Astrocyte of the spinal cord (primary cell): ENCODE results near the gene SENP8.
"Not testable (repeated sequence)": the region's sequence is repeated elsewhere in the genome, so short reads cannot be mapped to it uniquely, and the experiment has no call there.

Experiments
- DNase-seq: peaks from one replicate; pipeline ENCODE4 v3.0.0; 2011; ENCODE audit warnings: low read depth, low spot score
- H3K4me3 ChIP-seq: 2 replicates; pipeline ENCODE4 v1.5.1; 2011; ENCODE audit warnings: low read depth, mild to moderate bottlenecking, low read length, moderate library complexity
- in situ Hi-C: cut with HindIII; loops from 2 replicates; pipeline ENCODE4 v1.10.0; 2017; ENCODE audit warnings: low sequenced_read_pairs
- TF ChIP-seq, protein P1 (sequence below): IDR thresholded peaks from 2 replicates; pipeline ENCODE4 v1.5.1; 2012; ENCODE audit warnings: low read depth, mild to moderate bottlenecking, low read length, inconsistent platforms

The SENP8 gene

DNA sequence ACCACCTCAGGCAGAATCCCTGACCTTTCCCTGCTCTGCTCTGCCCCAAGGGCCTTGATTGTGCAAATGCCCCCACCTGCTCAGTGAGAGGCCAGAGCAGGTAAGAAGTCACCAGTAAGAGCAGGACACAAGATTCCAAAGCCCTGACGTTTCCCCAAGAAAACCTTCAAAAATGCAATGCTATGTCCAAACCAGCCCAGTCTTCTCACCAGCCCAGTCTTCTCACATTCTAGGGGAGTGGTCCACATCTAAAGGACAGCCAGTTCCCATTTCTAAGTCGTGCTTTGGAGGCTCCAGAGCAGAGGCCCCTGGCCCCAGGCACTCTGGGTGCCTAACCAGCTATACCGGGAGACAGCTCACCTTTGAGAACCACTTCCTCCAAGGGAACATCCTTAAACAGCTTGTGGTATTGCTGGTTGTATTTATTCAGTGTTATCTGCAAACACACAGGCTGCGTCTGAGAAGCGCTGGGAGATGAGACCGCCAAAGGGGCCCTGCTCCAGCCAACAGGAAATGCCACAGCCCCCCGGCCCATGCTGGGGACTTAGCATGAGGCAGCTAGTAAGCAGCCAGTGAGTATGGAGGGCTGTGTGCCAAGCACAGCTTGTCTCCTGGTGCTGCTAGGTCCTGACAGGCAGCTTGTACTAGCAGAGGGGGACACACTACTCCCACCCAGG lies 50.1 kb downstream of the SENP8 start:
- in situ Hi-C loops: no loop called here
- DNase-seq: peak; percentile 66
- TF ChIP-seq, protein P1, sequence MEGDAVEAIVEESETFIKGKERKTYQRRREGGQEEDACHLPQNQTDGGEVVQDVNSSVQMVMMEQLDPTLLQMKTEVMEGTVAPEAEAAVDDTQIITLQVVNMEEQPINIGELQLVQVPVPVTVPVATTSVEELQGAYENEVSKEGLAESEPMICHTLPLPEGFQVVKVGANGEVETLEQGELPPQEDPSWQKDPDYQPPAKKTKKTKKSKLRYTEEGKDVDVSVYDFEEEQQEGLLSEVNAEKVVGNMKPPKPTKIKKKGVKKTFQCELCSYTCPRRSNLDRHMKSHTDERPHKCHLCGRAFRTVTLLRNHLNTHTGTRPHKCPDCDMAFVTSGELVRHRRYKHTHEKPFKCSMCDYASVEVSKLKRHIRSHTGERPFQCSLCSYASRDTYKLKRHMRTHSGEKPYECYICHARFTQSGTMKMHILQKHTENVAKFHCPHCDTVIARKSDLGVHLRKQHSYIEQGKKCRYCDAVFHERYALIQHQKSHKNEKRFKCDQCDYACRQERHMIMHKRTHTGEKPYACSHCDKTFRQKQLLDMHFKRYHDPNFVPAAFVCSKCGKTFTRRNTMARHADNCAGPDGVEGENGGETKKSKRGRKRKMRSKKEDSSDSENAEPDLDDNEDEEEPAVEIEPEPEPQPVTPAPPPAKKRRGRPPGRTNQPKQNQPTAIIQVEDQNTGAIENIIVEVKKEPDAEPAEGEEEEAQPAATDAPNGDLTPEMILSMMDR: no peak
- no peak overlapping the region for H3K4me3 ChIP-seq

DNA sequence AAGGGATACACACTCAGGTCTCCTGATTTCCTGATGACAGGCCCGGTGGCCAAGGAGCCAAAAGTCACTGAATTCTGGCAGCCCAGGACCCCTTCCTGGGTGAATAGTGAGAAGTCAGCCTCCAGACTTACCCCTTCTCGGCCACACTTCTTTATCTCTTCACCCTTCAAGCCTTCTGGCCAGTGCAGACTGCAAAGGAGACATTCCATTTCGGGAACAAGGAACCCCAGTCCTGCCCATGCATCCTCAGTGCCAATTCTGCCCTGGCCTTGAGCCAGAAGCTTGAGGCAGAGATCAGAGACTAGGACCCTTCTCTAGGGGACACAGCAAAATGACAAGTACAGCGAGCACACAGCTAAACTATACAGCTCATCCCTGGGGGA lies 50.6 kb downstream of the SENP8 start:
- in situ Hi-C loops: no loop called here
- DNase-seq: no peak
- no peak overlapping the region for H3K4me3 ChIP-seq

DNA sequence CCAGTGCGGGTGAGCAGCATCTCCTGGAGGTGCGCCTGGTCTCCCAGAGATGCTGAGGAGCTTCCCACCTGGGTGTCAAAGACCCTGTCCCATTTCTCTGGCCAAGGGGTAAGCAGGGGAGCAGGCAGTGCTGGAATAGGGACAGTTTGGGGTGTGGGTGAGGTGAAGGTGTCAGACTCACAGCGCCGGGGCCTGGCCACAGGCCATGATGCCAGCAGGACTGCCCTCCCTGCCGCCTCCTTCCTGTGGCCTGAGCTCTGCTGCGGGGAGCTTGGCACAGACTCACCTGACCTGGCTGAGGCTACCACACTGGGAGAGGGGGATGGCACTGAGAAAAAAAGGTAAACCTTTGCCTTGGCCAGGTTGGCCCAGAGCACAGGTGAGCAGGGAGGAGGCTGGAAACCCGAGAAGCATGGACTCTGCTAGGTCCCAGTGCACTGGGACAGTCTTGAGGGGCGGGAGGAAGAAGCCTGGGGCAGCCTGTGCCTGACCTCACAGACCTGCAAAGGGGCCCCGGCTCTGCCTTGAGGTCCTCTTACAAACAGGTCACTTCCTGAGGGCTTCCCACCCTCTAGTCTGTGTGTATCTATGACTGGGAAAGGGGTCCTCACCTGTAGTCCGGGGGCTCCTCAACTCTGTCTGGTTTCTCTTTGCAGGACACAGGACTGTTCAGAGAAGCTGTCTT lies 51.2 kb downstream of the SENP8 start:
- DNase-seq: no peak
- TF ChIP-seq, protein P1: no peak
- in situ Hi-C loops: no loop called here
- no peak overlapping the region for H3K4me3 ChIP-seq

More for the DNA sequence above, 50.6 kb downstream of the SENP8 start:
- TF ChIP-seq, protein P1: no peak

DNA sequence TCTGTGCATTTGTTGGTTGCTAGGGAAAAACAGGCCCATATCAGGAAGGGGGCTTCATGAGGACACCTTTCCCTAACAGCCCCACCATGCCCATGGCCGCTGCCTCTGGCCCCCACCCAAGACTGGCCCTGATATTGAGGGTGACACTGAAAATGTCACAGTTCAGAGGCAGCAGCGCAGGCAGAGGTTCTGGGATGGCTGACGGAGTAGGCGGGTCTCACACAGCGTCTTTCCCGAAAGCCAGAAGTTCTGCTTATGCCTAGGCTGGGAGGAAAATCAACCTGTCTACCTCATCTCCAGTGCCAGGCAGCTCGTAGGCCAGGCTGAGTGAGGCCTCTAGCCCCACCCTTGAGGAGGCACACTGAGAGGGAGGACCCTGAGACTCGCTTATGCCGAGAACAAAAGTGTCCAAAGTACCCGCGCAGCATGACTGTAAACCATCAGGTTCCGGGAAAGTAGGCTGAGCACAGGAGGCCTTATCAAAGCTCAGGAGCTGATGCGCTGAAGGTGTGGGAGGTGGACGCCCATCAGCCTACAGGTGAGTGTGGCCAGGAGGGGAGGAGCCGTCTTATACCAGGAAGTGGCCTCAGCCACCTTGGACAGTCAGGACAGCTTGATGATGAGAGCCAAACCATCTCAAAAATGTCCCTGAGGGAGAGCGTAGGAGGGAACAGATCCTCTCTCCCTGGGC lies 51.9 kb downstream of the SENP8 start:
- no peak overlapping the region for H3K4me3 ChIP-seq
- DNase-seq: no peak
- TF ChIP-seq, protein P1: no peak
- in situ Hi-C loops: no loop called here

DNA sequence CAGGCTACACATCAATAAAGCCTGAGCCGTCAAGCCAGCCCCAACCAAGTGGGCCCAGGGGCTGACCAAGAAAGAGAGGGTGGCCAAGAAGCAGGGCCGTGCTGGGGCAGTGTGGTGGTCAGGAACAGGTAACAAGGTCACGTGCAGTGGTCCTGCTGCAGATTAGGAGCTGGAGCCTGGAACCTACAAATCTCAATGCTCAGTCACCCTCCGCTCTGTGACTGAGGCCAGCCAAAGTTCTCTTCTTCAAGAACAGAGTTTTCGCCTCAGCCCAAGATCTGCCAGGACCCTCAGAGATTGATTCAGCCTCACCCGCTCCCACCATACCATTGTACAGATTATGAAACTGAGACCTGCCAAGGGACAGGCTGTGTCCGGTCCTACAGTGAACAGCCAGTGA lies 52.5 kb downstream of the SENP8 start:
- H3K4me3 ChIP-seq: no peak overlapping the region
- DNase-seq: no peak
- in situ Hi-C loops: no loop called here
- TF ChIP-seq, protein P1: no peak

DNA sequence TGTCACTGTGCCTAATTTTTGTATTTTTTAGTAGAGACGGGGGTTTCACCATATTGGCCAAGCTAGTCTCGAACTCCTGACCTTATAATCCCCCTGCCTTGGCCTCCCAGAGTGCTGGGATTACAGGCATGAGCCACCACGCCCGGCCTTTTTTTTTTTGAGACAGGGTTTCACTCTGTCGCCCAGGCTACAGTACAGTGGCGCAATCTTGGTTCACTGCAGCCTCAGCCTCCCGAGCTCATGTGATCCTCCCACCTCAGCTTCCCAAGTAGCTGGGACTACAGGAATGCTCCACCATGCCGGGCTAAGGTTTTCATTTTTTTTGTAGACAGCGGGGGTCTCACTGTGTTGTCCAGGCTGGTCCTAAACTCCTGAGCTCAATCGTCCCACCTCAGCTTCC lies 53.8 kb downstream of the SENP8 start:
- H3K4me3 ChIP-seq, in situ Hi-C loops, DNase-seq: not testable (repeated sequence)

DNA sequence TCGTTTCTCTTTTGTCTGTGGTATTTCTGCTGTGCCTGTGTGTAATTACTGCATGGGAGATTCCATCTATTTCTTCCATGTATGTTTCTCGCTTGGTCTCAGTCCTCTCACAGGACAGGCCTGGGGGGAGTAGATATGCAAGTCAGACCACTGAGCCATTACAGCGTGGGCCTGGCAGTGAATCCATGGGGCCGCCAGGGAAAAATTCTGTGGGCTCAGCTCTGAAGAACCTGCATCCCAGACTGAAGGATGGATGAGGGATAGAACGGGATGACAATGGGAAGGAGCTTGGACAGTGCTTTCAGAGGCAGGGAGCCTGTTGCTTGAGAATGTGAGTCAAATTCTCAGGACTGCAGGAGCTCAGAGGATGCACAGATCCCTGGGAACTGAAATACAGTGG lies 54.6 kb downstream of the SENP8 start:
- TF ChIP-seq, protein P1: no peak
- no peak for DNase-seq
- H3K4me3 ChIP-seq: no peak overlapping the region
- in situ Hi-C loops: no loop called here
